Natural killer cell (primary cell): Measurements from ENCODE around the gene PKP1. TPM values are rescaled to one million over a fixed set of nuclear protein-coding genes. Genes with fewer than 3 reads are reported as not detected.

Experiments
- ATAC-seq, 3 donors: fragments of 150-1000 bp in 2 of 3; fragments of 200-7000 bp in 1 of 3; cut with Tn5 transposase; 1 replicate in 1 of 3; 2 replicates in 2 of 3; pipeline ENCODE4 v1.10.0; 2021; ENCODE audit warnings: mild to moderate bottlenecking in 2 of 3, moderate library complexity in 2 of 3
- DNase-seq, 2 donors: peaks; one replicate each; pipeline versions ENCODE4 v3.0.0 to v3.0.0-alpha.2; 2013 to 2021; ENCODE audit warnings: mixed read lengths in 1 of 2
- H3K27ac ChIP-seq: one replicate; pipeline ENCODE4 v1.5.1; 2013; ENCODE audit warnings: mild to moderate bottlenecking, low read length
- H3K27me3 ChIP-seq: one replicate; pipeline ENCODE4 v1.6.1; 2013; ENCODE audit warnings: low read length; ENCODE audit not compliant: control insufficient read depth, insufficient read depth
- H3K36me3 ChIP-seq: one replicate; pipeline ENCODE4 v1.6.1; 2013; ENCODE audit warnings: low read length; ENCODE audit not compliant: control insufficient read depth, insufficient read depth
- H3K4me1 ChIP-seq: one replicate; pipeline ENCODE4 v1.6.1; 2013; ENCODE audit warnings: low read length; ENCODE audit not compliant: control insufficient read depth, insufficient read depth
- H3K4me3 ChIP-seq: one replicate; pipeline ENCODE4 v1.5.1; 2013; ENCODE audit warnings: low read length
- H3K9me3 ChIP-seq: one replicate; pipeline ENCODE4 v1.6.1; 2013; ENCODE audit warnings: low read length; ENCODE audit not compliant: control insufficient read depth, insufficient read depth
- H3K27ac Mint-ChIP-seq, 2 donors: one replicate each; pipeline ENCODE4 v1.8.0; 2022; ENCODE audit warnings: mild to moderate bottlenecking in 2 of 2, mixed read lengths in 2 of 2, moderate library complexity in 1 of 2
- H3K27me3 Mint-ChIP-seq, 2 donors: one replicate each; pipeline ENCODE4 v1.8.0; 2022; ENCODE audit warnings: low read depth in 2 of 2, mixed read lengths in 2 of 2
- H3K36me3 Mint-ChIP-seq: one replicate; pipeline ENCODE4 v1.8.0; 2022; ENCODE audit warnings: mixed read lengths
- H3K4me1 Mint-ChIP-seq, 2 donors: one replicate each; pipeline ENCODE4 v1.8.0; 2022; ENCODE audit warnings: mixed read lengths in 2 of 2
- H3K4me3 Mint-ChIP-seq: one replicate; pipeline ENCODE4 v1.8.0; 2022; ENCODE audit warnings: mild to moderate bottlenecking, moderate library complexity, mixed read lengths
- H3K9me3 Mint-ChIP-seq, 2 donors: one replicate each; pipeline ENCODE4 v1.8.0; 2022; ENCODE audit warnings: mixed read lengths in 2 of 2
- WGBS: methylation state at CpG from one replicate; pipeline ENCODE4 v1.1.7; 2013; ENCODE audit warnings: missing lambda C conversion rate; ENCODE audit not compliant: insufficient coverage; 5-methylcytosine and 5-hydroxymethylcytosine counted together
- intact Hi-C: fragments of 100-400 bp; cut with micrococcal nuclease; formaldehyde crosslinking; loops from one replicate; pipeline ENCODE4 v1.14.2; 2022
- total RNA-seq, 4 donors: library from RNA; stranded (reverse); fragments of 120-200 nt in 1 of 4; gene quantifications; one replicate each; pipeline versions ENCODE4 v1.2.3 to v1.2.4, GENCODE V29; 2013 to 2022
- TF ChIP-seq, protein P1 (sequence below): fragments of 200-600 bp; IDR thresholded peaks from one replicate; pipeline ENCODE4 v1.8.0; 2022; ENCODE audit warnings: antibody characterized with exemption

PKP1 gene
- total RNA-seq, 3 donors from 2014 or later (not counting 1 experiment from before 2014, with no cell fraction given), result not detected

DNA sequence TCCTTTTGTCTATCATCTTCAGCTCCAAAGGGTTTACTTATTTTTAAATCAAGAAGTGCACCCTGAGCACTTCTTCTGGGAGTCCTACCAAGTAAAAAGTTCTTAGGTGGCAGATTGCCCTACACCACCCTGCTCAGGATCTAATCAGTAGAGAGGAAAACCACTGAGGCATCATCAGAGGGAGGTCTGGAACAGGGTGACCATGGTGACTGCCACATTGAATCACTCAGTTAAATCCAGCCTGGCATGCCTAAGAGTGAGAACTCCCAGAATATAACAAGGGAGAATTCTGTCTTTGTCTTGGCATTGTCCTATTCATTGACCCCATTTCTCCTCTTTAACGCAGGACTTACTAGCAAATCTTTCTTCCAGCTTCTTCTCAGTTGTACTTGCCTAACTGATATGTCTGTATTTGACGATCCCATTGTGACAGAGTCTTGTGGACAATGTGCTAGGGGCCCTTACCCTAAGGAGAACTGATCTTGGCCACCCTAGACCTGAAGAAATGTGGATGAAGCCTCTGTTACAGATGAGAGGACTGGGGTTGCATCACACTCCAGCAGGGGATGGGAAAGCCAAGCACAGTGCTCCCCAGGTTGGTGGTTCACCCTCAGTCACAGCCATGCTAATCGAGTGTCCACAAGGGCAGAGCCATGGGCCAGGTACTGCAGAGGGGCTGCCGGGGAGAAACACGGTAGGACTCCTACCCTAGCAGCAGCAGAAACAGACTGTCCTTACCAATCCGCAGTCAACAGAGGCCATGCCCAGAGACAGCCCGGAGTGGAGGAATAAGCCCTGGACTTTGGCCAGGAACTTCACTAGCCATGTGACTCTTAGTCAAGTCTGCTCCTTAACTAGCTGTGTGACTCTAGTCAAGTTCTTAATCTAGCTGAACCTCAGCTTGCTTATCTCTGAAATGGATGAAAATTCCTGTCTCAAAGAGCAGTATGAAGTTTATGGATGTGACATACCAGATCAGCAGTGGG is 15.4 kb downstream of the PKP1 start:
- intact Hi-C loops, result no loop called here
- H3K4me3 ChIP-seq, result no peak overlapping the region
- Mint-ChIP-seq H3K27ac (no peak overlapping the region), H3K27me3 (peaks cover 10 to 22% of the 10 kb centered on the region in 2 donors), H3K4me3 (no peak overlapping the region), H3K9me3 (no peaks in the 10 kb centered on the region), H3K36me3 (no peaks in the 10 kb centered on the region), H3K4me1 (no peaks in the 10 kb centered on the region)
- no peaks in the 10 kb centered on the region for H3K9me3 ChIP-seq
- 88% methylated on average over 7 of the region's 7 CpGs for WGBS
- H3K4me1 ChIP-seq, result no peaks in the 10 kb centered on the region
- ATAC-seq (no peak), DNase-seq (no peak)
- TF ChIP-seq, protein P1, sequence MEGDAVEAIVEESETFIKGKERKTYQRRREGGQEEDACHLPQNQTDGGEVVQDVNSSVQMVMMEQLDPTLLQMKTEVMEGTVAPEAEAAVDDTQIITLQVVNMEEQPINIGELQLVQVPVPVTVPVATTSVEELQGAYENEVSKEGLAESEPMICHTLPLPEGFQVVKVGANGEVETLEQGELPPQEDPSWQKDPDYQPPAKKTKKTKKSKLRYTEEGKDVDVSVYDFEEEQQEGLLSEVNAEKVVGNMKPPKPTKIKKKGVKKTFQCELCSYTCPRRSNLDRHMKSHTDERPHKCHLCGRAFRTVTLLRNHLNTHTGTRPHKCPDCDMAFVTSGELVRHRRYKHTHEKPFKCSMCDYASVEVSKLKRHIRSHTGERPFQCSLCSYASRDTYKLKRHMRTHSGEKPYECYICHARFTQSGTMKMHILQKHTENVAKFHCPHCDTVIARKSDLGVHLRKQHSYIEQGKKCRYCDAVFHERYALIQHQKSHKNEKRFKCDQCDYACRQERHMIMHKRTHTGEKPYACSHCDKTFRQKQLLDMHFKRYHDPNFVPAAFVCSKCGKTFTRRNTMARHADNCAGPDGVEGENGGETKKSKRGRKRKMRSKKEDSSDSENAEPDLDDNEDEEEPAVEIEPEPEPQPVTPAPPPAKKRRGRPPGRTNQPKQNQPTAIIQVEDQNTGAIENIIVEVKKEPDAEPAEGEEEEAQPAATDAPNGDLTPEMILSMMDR, result no peak
- H3K27ac ChIP-seq, result no peak overlapping the region
- H3K36me3 ChIP-seq, result no peaks in the 10 kb centered on the region
- no peaks in the 10 kb centered on the region for H3K27me3 ChIP-seq

DNA sequence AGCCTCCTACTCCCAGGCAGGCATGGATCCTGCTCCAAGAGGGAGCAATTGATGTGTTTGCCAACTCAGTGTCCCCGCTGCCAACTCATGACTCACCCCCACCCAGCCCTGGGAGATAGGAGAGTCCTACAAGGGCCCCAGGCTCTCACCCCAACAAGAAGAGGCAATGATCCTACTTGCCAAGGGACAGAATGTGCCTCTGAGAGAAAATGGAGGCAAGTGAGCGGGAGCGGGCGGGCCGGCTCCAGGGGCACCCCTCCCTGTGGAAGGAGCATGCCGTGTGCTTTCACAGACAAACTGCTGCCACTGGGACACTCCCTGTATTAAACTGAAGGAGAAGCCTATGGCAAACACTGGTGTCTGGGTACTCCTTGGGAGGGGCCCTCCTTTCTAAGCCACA is 16.7 kb downstream of the PKP1 start:
- no peak overlapping the region for H3K27ac ChIP-seq
- intact Hi-C loops, result no loop called here
- H3K4me1 Mint-ChIP-seq, result no peaks in the 10 kb centered on the region
- no peak overlapping the region for H3K27ac Mint-ChIP-seq
- no peaks in the 10 kb centered on the region for H3K36me3 Mint-ChIP-seq
- WGBS, result 84% methylated on average over 6 of the region's 6 CpGs
- H3K9me3 Mint-ChIP-seq, result no peaks in the 10 kb centered on the region
- no peaks in the 10 kb centered on the region for H3K36me3 ChIP-seq
- DNase-seq (no peak), ATAC-seq (no peak)
- H3K4me3 ChIP-seq, result no peak overlapping the region
- H3K27me3 ChIP-seq, result no peaks in the 10 kb centered on the region
- H3K9me3 ChIP-seq, result no peaks in the 10 kb centered on the region
- no peaks in the 10 kb centered on the region for H3K4me1 ChIP-seq
- peaks cover 8 to 22% of the 10 kb centered on the region in 2 donors for H3K27me3 Mint-ChIP-seq
- TF ChIP-seq, protein P1, result no peak
- H3K4me3 Mint-ChIP-seq, result no peak overlapping the region

GRCh38 chr1:201300641-201301040 is 17.3 kb downstream of the PKP1 start:
- H3K36me3 Mint-ChIP-seq, result no peaks in the 10 kb centered on the region
- TF ChIP-seq, protein P1, result no peak
- Histone ChIP-seq H3K9me3 (no peaks in the 10 kb centered on the region), H3K27ac (no peak overlapping the region), H3K36me3 (no peaks in the 10 kb centered on the region), H3K4me1 (no peaks in the 10 kb centered on the region), H3K4me3 (no peak overlapping the region), H3K27me3 (no peaks in the 10 kb centered on the region)
- ATAC-seq, result no peak
- DNase-seq, result no peak
- WGBS, result 84% methylated on average over 4 of the region's 4 CpGs
- intact Hi-C loops, result no loop called here
- no peaks in the 10 kb centered on the region for H3K9me3 Mint-ChIP-seq
- H3K27me3 Mint-ChIP-seq, result peaks cover 3 to 22% of the 10 kb centered on the region in 2 donors
- H3K4me3 Mint-ChIP-seq, result no peak overlapping the region
- H3K27ac Mint-ChIP-seq, result no peak overlapping the region
- H3K4me1 Mint-ChIP-seq, result no peaks in the 10 kb centered on the region
